HCT116 (cell line): ENCODE measurements around the gene XK. TPM values are rescaled to one million over a fixed set of nuclear protein-coding genes. Genes with fewer than 3 reads are reported as not detected.

Experiments
- ATAC-seq: fragments of 200-7000 bp; cut with Tn5 transposase; 2 replicates; pipeline ENCODE4 v1.9.1; 2020; ENCODE audit warnings: mild to moderate bottlenecking, moderate library complexity
- BruUV-seq: library from RNA; stranded (reverse); fragments of 400-500 nt; replicated peaks from 2 replicates; lab custom pipeline; 2021; lab: Mats Ljungman, UMichigan
- CTCF ChIA-PET: fragments of 300-600 bp; sonication (Branson Sonifier 250); formaldehyde crosslinking; loops from one replicate; lab custom pipeline; 2021; ENCODE audit warnings: antibody characterized with exemption; lab: Charles Lee
- POLR2A ChIA-PET: fragments of 300-600, 350-600 bp; sonication (Branson Sonifier 250); formaldehyde crosslinking; loops from one replicate; lab custom pipeline; 2021; ENCODE audit warnings: antibody characterized with exemption; lab: Charles Lee
- RAD21 ChIA-PET, 2 experiments: fragments of 300-600 bp; sonication (Branson Sonifier 250); formaldehyde crosslinking; loops; one replicate each; lab custom pipeline; 2023; ENCODE audit warnings: low total read pairs in 2 of 2; ENCODE audit not compliant: uncharacterized antibody in 2 of 2, unreplicated experiment in 2 of 2, low non-redundant PET in 1 of 2; lab: Charles Lee
- DNase-seq: peaks from one replicate; pipeline ENCODE4 v3.0.0-alpha.2; 2010; ENCODE audit warnings: low read depth, low spot score
- H2AFZ ChIP-seq: fragments of 200-600 bp; shearing (Covaris generic), sonication (generic); 2 replicates; pipeline ENCODE4 v1.6.1; 2017; ENCODE audit warnings: low read depth, mixed run types, mixed read lengths, antibody characterized with exemption, low read length; ENCODE audit not compliant: poor library complexity, severe bottlenecking
- H3K27ac ChIP-seq: 2 replicates; pipeline ENCODE4 v1.5.1; 2012; ENCODE audit warnings: low read depth, low read length
- H3K27me3 ChIP-seq: fragments of 200-600 bp; sonication (generic); 2 replicates; pipeline ENCODE4 v1.6.1; 2016; ENCODE audit warnings: mixed run types, low read length, mixed read lengths; ENCODE audit not compliant: insufficient read depth
- H3K36me3 ChIP-seq, 2 experiments: fragments of 200-500 bp in 1 of 2; fragments of 200-600 bp in 1 of 2; sonication (Bioruptor generic) in 1 of 2; sonication (generic) in 1 of 2; 2 replicates each; pipeline versions ENCODE4 v1.5.1 to v1.6.1; 2014 to 2016; ENCODE audit warnings: low read length in 2 of 2, inconsistent platforms in 1 of 2, mixed read lengths in 1 of 2, mixed run types in 1 of 2; ENCODE audit not compliant: insufficient read depth in 2 of 2, control insufficient read depth in 1 of 2
- H3K4me1 ChIP-seq, 2 experiments: fragments of 200-600 bp in 1 of 2; sonication (generic) in 1 of 2; 2 replicates each; pipeline versions ENCODE4 v1.5.1 to v1.6.1; 2012 to 2017; ENCODE audit warnings: low read length in 2 of 2, inconsistent platforms in 1 of 2, mild to moderate bottlenecking in 1 of 2, mixed read lengths in 1 of 2, mixed run types in 1 of 2, moderate library complexity in 1 of 2; ENCODE audit not compliant: insufficient read depth in 2 of 2, control insufficient read depth in 1 of 2
- H3K4me2 ChIP-seq: fragments of 200-600 bp; sonication (generic); 2 replicates; pipeline ENCODE4 v1.6.1; 2017; ENCODE audit warnings: mixed run types, low read length, mixed read lengths
- H3K4me3 ChIP-seq, 2 experiments: fragments of 200-600 bp in 1 of 2; sonication (generic) in 1 of 2; replicated peaks in 1 of 2; 2 replicates each; pipeline ENCODE4 v1.5.1; 2011 to 2016; ENCODE audit warnings: low read length in 2 of 2, control low read depth in 1 of 2, low read depth in 1 of 2, mild to moderate bottlenecking in 1 of 2, mixed read lengths in 1 of 2, mixed run types in 1 of 2
- H3K79me2 ChIP-seq: fragments of 200-600 bp; sonication (generic); 2 replicates; pipeline ENCODE4 v1.6.1; 2017; ENCODE audit warnings: mild to moderate bottlenecking, mixed run types, low read length, moderate library complexity, mixed read lengths; ENCODE audit not compliant: insufficient read depth
- H3K9ac ChIP-seq: fragments of 200-600 bp; sonication (generic); 2 replicates; pipeline ENCODE4 v1.6.1; 2016; ENCODE audit warnings: low read length, mixed read lengths
- H3K9me2 ChIP-seq: fragments of 200-600 bp; sonication (generic), shearing (Covaris generic); 2 replicates; pipeline ENCODE4 v1.6.1; 2017; ENCODE audit warnings: mixed run types, mild to moderate bottlenecking, moderate library complexity; ENCODE audit not compliant: insufficient read depth
- H3K9me3 ChIP-seq, 2 experiments: fragments of 200-500 bp in 1 of 2; fragments of 200-600 bp in 1 of 2; sonication (Bioruptor generic) in 1 of 2; sonication (generic) in 1 of 2; 2 replicates each; pipeline ENCODE4 v1.6.1; 2014 to 2017; ENCODE audit warnings: low read length in 2 of 2, mixed read lengths in 2 of 2, inconsistent platforms in 1 of 2, low read depth in 1 of 2, mild to moderate bottlenecking in 1 of 2, mixed run types in 1 of 2, moderate library complexity in 1 of 2; ENCODE audit not compliant: control insufficient read depth in 1 of 2, insufficient read depth in 1 of 2
- H4K20me1 ChIP-seq: fragments of 200-600 bp; sonication (generic), shearing (Covaris generic); 2 replicates; pipeline ENCODE4 v1.6.1; 2017; ENCODE audit warnings: mixed run types, mild to moderate bottlenecking, moderate library complexity; ENCODE audit not compliant: insufficient read depth
- CTCF ChIP-seq, 3 experiments: fragments of 200-600 bp in 1 of 3; sonication (generic) in 1 of 3; IDR thresholded peaks in 2 of 3; conservative IDR thresholded peaks in 1 of 3; 2 replicates each; pipeline ENCODE4 v1.5.1; 2012 to 2017; ENCODE audit warnings: low read depth in 2 of 3, low read length in 2 of 3, antibody characterized with exemption in 1 of 3, borderline replicate concordance in 1 of 3, control low read depth in 1 of 3, mild to moderate bottlenecking in 1 of 3, mixed read lengths in 1 of 3, mixed run types in 1 of 3, moderate library complexity in 1 of 3; ENCODE audit not compliant: insufficient read depth in 1 of 3
- JUND ChIP-seq: IDR thresholded peaks from 2 replicates; pipeline ENCODE4 v1.6.1; 2012
- SIN3A ChIP-seq: IDR thresholded peaks from 2 replicates; pipeline ENCODE4 v1.6.1; 2012; ENCODE audit warnings: low read depth
- YY1 ChIP-seq: IDR thresholded peaks from 2 replicates; pipeline ENCODE4 v1.6.1; 2011; ENCODE audit warnings: low read length, low read depth, moderate library complexity, mild to moderate bottlenecking; ENCODE audit not compliant: insufficient replicate concordance; ENCODE audit errors: extremely low read depth
- ZBTB33 ChIP-seq: IDR thresholded peaks from 2 replicates; pipeline ENCODE4 v1.6.1; 2011; ENCODE audit warnings: mild to moderate bottlenecking, low read length, moderate library complexity; ENCODE audit not compliant: insufficient replicate concordance; ENCODE audit errors: extremely low read depth
- intact Hi-C: fragments of 100-400 bp; cut with micrococcal nuclease; formaldehyde crosslinking; loops from 2 replicates; pipeline ENCODE4 v1.10.0; 2022
- total RNA-seq: library from RNA; stranded (reverse); gene quantifications from one replicate; pipeline ENCODE4 v1.2.1, GENCODE V29; 2021; ENCODE audit not compliant: unreplicated experiment

XK gene
- total RNA-seq, 1 experiment from 2014 or later, result 2.6 TPM

- Histone ChIP-seq H3K27ac (no peak overlapping the region), H3K9me2 (no peaks in the 10 kb centered on the region), H2AFZ (no peak overlapping the region), H3K9me3 (no peaks in the 10 kb centered on the region), H3K4me3 (no peak overlapping the region)
- no peak for DNase-seq
- no peak for ATAC-seq
- POLR2A ChIA-PET, result no interaction called here
- intact Hi-C loops, result no loop called here
- TF ChIP-seq SIN3A (no peak), CTCF (IDR thresholded peaks at IDR 0.05 in 2 of 3, conservative IDR thresholded peaks at IDR 0.05 in 1 of 3; ENCODE audit: borderline replicate concordance in 1 of 3, insufficient read depth in 1 of 3, low read depth in 2 of 3, low read length in 2 of 3) (no peak), ZBTB33 (no peak)
- TF ChIP-seq, all 23 proteins: peak for 0
- no TSS peak for BruUV-seq
- no peaks in the 10 kb centered on the region for H3K79me2 ChIP-seq
- H3K27me3 ChIP-seq, result no peaks in the 10 kb centered on the region
- H3K4me1 ChIP-seq, result no peaks in the 10 kb centered on the region
- H3K9ac ChIP-seq, result no peak overlapping the region
- H3K4me2 ChIP-seq, result no peak overlapping the region
- ChIA-PET CTCF (no interaction called here), RAD21 (no interaction called here)
- H4K20me1 ChIP-seq, result no peaks in the 10 kb centered on the region
- H3K36me3 ChIP-seq, result no peaks in the 10 kb centered on the region
Measured at GRCh38 chrX:37672563-37672962, 13.0 kb upstream of the XK start.

DNA sequence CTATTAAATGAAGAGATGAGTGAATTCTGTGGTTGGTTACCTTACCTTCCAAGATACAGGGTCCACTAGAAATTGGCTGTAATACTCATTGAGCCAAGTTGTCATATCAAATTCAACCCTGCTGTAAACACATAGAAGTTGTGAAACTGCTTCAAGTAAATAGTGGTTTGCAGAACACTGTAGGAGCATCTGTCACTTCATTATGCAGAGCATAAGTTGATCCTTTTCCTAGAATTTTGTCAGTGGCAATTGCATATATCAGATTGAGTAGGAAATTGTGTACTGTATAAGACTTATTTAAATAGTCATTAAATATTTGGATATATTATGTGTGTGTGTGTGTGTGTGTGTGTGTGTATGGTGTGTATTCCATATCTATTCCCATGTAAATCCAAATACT is 8.8 kb upstream of the XK start:
- RAD21 ChIA-PET, result no interaction called here
- H3K9ac ChIP-seq, result no peak overlapping the region
- no peak for DNase-seq
- no peaks in the 10 kb centered on the region for H4K20me1 ChIP-seq
- no peak overlapping the region for H3K4me2 ChIP-seq
- TF ChIP-seq YY1 (no peak), JUND (no peak)
- TF ChIP-seq, all 23 proteins: peak for 0
- Histone ChIP-seq H3K79me2 (no peaks in the 10 kb centered on the region), H3K27me3 (no peaks in the 10 kb centered on the region), H3K4me1 (no peaks in the 10 kb centered on the region), H3K9me3 (no peaks in the 10 kb centered on the region), H3K9me2 (no peaks in the 10 kb centered on the region), H3K27ac (no peak overlapping the region), H2AFZ (no peak overlapping the region), H3K36me3 (no peaks in the 10 kb centered on the region), H3K4me3 (no peak overlapping the region)
- ChIA-PET POLR2A (no interaction called here), CTCF (no interaction called here)
- intact Hi-C loops, result no loop called here
- no peak for ATAC-seq
- BruUV-seq, result no TSS peak
